Measurements from ENCODE around the gene AGRP. TPM values are rescaled to one million over a fixed set of nuclear protein-coding genes. Genes with fewer than 3 reads are reported as not detected.
A peak's percentile ranks its signal among the peaks of the same experiment; 100 is the strongest.

Gene AGRP
- total RNA-seq, 1 donor from 2014 or later = 4.9 TPM

DNA sequence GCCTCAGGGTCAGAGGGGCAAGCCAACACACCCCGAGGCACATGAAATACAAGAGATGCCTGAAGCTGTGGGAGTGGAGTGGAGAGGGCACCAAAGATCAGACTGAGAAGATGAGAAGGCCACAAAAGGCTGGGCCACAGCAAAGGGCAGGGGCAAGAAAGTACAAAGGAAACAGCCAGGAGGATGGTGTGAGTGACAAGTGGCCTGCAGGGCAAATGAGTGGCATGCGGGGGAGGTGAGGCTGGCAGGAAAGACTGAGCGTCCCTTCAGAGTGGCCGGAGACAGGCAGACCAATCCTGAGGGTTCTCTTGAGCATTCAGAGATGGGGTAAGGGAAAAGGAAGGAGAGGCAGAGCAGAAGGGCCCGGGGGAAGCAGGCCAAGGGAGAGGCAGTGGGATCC is 29.2 kb downstream of the AGRP start:
- intact Hi-C loops (cut with DNase I) = no loop called here
- peaks cover 41% of the 10 kb centered on the region for H3K36me3 ChIP-seq
- peaks cover 55% of the 10 kb centered on the region for H3K4me1 ChIP-seq
- no peaks in the 10 kb centered on the region for H3K9me3 ChIP-seq
- H3K4me3 ChIP-seq = no peak overlapping the region
- no peak overlapping the region for H3K27ac ChIP-seq
- DNase-seq (no peak), ATAC-seq (no peak)
- TF ChIP-seq, protein P1, sequence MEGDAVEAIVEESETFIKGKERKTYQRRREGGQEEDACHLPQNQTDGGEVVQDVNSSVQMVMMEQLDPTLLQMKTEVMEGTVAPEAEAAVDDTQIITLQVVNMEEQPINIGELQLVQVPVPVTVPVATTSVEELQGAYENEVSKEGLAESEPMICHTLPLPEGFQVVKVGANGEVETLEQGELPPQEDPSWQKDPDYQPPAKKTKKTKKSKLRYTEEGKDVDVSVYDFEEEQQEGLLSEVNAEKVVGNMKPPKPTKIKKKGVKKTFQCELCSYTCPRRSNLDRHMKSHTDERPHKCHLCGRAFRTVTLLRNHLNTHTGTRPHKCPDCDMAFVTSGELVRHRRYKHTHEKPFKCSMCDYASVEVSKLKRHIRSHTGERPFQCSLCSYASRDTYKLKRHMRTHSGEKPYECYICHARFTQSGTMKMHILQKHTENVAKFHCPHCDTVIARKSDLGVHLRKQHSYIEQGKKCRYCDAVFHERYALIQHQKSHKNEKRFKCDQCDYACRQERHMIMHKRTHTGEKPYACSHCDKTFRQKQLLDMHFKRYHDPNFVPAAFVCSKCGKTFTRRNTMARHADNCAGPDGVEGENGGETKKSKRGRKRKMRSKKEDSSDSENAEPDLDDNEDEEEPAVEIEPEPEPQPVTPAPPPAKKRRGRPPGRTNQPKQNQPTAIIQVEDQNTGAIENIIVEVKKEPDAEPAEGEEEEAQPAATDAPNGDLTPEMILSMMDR (IDR thresholded peaks at IDR 0.05) = no peak
- no peaks in the 10 kb centered on the region for H3K27me3 ChIP-seq

DNA sequence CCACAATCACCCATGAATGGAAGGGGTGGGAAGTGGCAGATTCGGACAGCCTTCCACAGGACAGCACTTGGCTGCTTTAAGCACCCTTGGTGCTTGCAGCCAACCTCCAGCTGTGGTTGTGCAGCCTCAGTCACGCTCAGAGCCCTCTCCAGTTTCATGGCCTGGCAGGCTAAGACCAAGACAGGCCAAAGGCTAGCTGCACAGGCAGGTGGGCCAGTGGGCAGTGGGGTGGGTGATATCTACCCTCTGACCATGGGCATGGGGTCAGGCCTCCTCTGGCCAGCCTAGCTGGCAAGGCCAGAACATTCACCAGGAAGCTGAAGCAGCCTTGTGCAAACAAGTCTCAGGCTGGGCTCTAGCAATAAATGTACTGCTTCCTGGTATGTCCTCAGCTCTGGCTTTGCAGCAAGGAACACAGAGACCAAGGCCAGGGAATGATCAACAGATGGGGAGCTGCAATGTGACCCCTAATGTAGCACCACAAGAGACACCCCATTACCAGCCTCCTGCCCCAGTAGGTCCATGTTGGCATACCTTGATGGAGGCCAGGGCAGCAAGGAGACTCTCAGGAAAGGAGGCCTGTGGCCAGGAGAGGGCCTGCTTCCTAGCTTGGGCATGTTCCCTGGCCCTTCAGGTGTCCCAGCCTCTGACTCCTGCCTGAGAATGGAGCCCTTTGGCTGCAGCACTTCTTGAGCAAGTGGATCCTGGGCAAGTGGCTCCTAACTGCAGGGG is 31.5 kb downstream of the AGRP start:
- H3K9me3 ChIP-seq = no peaks in the 10 kb centered on the region
- no peak for DNase-seq
- TF ChIP-seq, protein P1 (IDR thresholded peaks at IDR 0.05) = no peak
- intact Hi-C loops (cut with DNase I) = no loop called here
- peaks cover 55% of the 10 kb centered on the region for H3K36me3 ChIP-seq
- H3K27me3 ChIP-seq = no peaks in the 10 kb centered on the region
- H3K4me3 ChIP-seq = no peak overlapping the region
- H3K4me1 ChIP-seq = peaks cover 52% of the 10 kb centered on the region
- peak overlapping the region; percentile 59 for H3K27ac ChIP-seq
- peak; percentile 56 for ATAC-seq

DNA sequence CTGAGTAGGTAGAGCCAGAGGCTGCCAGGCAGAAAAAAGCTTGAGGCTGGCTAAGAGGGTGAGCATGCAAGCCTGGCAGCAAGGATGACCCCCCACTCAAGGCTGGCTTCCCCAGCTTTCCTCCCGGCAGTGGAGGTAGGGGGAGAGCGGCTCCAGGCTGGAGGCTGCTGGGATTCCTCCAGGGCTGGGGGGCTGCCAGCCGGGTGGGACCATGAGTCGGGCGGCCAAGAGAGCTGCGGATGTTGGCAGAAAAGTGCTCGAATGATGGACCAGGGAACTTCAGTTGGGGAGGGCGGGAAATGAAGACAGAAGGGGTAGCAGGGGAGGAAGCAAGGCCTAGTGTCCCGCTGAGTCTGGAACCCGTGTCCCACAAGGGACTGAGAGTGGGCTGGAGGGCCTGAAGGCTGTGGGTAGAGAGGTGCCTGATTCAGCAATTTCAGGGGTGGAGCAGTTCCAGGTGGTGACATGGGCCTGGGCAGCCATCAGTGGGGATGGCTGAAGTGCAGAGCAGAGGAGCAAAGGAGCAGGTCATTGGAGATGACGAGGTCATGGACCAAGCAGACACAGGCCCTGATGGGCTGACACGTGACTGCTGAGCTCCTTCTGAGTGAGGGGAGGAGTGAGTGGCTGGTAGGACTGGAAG is 32.2 kb downstream of the AGRP start:
- DNase-seq (no peak), ATAC-seq (no peak)
- H3K4me3 ChIP-seq = no peak overlapping the region
- H3K27me3 ChIP-seq = no peaks in the 10 kb centered on the region
- intact Hi-C loops (cut with DNase I) = no loop called here
- H3K9me3 ChIP-seq = no peaks in the 10 kb centered on the region
- TF ChIP-seq, protein P1 (IDR thresholded peaks at IDR 0.05) = no peak
- no peak overlapping the region for H3K27ac ChIP-seq
- peaks cover 55% of the 10 kb centered on the region for H3K36me3 ChIP-seq
- peaks cover 53% of the 10 kb centered on the region for H3K4me1 ChIP-seq

DNA sequence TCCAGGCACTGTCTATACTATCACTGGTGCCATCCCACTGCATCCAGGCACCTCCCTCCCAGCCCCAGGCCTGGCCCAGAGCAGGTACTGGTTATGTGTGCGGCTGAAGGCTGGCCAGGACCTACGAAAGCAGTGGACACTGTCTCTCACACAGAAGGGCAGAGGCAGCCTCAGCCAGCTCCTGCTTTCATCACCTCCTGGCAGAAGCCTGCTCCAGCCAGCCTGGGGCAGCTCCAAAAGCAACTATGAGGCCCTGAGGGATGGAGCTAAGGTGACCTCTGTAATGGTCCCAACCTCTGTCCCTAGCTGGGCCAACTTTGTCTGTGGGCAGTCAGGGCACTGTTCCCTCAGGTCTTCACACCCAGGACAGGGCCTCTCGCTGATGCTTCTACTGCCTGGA is 33.6 kb downstream of the AGRP start:
- H3K4me1 ChIP-seq = peaks cover 59% of the 10 kb centered on the region
- intact Hi-C loops (cut with DNase I) = no loop called here
- DNase-seq (no peak), ATAC-seq (no peak)
- H3K27ac ChIP-seq = peak overlapping the region; percentile 53
- TF ChIP-seq, protein P1 (IDR thresholded peaks at IDR 0.05) = no peak
- H3K27me3 ChIP-seq = no peaks in the 10 kb centered on the region
- H3K9me3 ChIP-seq = no peaks in the 10 kb centered on the region
- no peak overlapping the region for H3K4me3 ChIP-seq
- peaks cover 58% of the 10 kb centered on the region for H3K36me3 ChIP-seq

DNA sequence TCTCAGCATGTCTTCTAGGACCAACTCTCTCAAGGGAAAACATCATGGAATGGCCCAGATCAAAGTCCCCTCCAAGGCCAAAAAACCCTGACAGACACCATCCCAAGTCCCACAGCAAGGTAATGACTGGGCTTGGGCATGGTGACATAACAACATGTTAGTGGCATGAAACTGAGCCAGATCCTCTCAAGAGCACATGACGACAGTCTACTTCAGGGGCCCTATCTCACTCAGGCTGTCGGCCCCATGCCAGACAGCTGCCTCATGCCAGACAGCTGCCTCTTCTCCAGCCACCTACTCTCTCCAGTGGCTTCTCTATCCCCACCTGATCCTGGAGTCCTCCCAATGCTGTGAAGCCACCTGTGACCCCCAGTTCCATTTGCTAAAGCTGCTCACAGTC is 34.0 kb downstream of the AGRP start:
- H3K4me1 ChIP-seq = peaks cover 59% of the 10 kb centered on the region
- DNase-seq (no peak), ATAC-seq (no peak)
- peak overlapping the region; percentile 53 for H3K27ac ChIP-seq
- TF ChIP-seq, protein P1 (IDR thresholded peaks at IDR 0.05) = no peak
- no peaks in the 10 kb centered on the region for H3K9me3 ChIP-seq
- peaks cover 62% of the 10 kb centered on the region for H3K36me3 ChIP-seq
- H3K4me3 ChIP-seq = no peak overlapping the region
- H3K27me3 ChIP-seq = no peaks in the 10 kb centered on the region
- intact Hi-C loops (cut with DNase I) = no loop called here
